Activated CD4-positive, alpha-beta T cell treated with anti-CD3 and anti-CD28 coated beads, Interleukin-2, amount 10 ng/mL, durations not matched to agents 24 days and 14 days (primary cell): Measurements from ENCODE around the gene RPN1. TPM values are rescaled to one million over a fixed set of nuclear protein-coding genes. Genes with fewer than 3 reads are reported as not detected.

Experiments
- DNase-seq: peaks from one replicate; pipeline ENCODE4 v3.0.0; 2022
- H3K27ac Mint-ChIP-seq: one replicate; pipeline ENCODE4 v1.8.0; 2022; ENCODE audit warnings: mild to moderate bottlenecking, mixed read lengths
- H3K27me3 Mint-ChIP-seq: one replicate; pipeline ENCODE4 v1.8.0; 2022; ENCODE audit warnings: mixed read lengths
- H3K36me3 Mint-ChIP-seq: one replicate; pipeline ENCODE4 v1.8.0; 2022; ENCODE audit warnings: low read depth, mild to moderate bottlenecking, mixed read lengths
- H3K4me1 Mint-ChIP-seq: one replicate; pipeline ENCODE4 v1.8.0; 2021; ENCODE audit warnings: mixed read lengths
- H3K4me3 Mint-ChIP-seq: one replicate; pipeline ENCODE4 v1.8.0; 2022; ENCODE audit warnings: mild to moderate bottlenecking, moderate library complexity, mixed read lengths
- H3K9me3 Mint-ChIP-seq: one replicate; pipeline ENCODE4 v1.8.0; 2021; ENCODE audit warnings: mixed read lengths
- intact Hi-C: fragments of 100-400 bp; cut with micrococcal nuclease; formaldehyde crosslinking; loops from one replicate; pipeline ENCODE4 v1.15.1; 2023
- total RNA-seq: library from RNA; stranded (reverse); gene quantifications from 2 replicates; pipeline ENCODE4 v1.2.3, GENCODE V29; 2022

Gene RPN1
- total RNA-seq, 1 donor from 2014 or later = 194 TPM

DNA sequence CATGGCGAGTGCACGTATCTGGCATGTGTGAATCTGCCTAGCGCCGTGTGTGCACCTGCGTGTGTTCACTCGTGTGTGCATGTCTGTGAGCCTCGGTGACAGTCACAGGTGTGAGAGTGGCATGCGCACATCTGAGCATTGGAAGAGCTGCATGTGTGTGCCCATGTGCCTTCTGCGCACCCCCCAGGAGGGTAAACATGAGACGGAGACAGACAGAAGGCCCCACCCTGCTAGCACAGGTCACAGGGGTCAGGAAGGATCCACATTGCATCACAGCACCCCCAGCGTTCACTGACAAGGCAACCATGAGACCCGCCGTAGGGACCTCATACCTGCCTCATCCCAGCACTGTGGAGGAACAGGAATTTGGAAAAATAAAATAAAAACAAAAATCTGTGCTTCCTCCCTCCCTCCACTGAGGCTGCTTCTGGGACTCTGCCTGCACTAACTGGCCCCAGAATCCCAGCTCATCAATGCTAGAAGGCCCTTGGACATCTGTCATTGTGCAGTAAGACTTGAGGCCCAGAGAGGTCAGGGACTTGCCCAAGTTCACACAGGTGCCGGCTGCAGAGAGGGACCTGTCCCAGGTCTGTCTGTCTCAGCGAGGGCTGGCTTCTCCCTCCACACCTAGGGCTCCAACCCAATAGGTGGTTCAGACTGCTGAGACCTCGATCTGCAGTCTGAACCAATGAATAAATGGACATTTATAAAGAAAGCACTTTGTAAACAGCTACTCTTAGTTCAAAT, 37.4 kb downstream of the RPN1 start:
- DNase-seq = no peak
- H3K36me3 Mint-ChIP-seq = peaks cover 7% of the 10 kb centered on the region
- no peak overlapping the region for H3K27ac Mint-ChIP-seq
- peaks cover 7% of the 10 kb centered on the region for H3K4me1 Mint-ChIP-seq
- intact Hi-C loops = no loop called here
- H3K4me3 Mint-ChIP-seq = no peak overlapping the region
- no peaks in the 10 kb centered on the region for H3K9me3 Mint-ChIP-seq
- H3K27me3 Mint-ChIP-seq = no peaks in the 10 kb centered on the region

DNA sequence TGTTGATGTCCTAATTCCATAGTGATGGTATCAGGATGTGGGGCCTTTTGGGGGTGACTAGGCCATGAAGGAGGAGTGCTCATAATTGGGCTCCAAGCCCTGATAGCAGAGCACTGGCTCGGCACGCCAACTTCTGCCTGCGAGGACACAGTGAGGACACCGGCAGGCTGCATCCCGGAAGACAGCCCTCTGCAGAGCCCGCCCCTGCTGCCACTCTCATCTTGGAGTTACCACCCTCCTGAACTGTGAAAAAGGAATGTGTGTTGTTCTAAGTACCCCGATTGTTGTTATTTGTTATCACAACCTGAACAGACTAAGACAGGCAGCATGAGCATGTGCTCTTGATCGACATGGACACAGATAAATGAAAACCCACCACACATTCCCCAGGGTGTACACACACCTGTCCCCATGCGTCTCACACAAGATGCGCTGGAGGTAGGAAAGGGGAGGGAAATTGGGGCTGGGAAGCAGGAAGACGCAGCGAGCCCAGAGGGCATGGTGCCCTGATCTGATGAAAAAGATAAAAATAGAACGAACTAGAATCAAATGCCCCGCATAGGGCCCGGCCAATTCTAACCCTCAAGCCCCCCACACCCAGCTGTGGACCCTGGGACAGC, 40.1 kb downstream of the RPN1 start:
- Mint-ChIP-seq H3K27ac (no peak overlapping the region), H3K27me3 (peaks cover 10% of the 10 kb centered on the region), H3K4me1 (no peaks in the 10 kb centered on the region), H3K9me3 (no peaks in the 10 kb centered on the region), H3K4me3 (no peak overlapping the region), H3K36me3 (peaks cover 2% of the 10 kb centered on the region)
- no peak for DNase-seq
- intact Hi-C loops = no loop called here

DNA sequence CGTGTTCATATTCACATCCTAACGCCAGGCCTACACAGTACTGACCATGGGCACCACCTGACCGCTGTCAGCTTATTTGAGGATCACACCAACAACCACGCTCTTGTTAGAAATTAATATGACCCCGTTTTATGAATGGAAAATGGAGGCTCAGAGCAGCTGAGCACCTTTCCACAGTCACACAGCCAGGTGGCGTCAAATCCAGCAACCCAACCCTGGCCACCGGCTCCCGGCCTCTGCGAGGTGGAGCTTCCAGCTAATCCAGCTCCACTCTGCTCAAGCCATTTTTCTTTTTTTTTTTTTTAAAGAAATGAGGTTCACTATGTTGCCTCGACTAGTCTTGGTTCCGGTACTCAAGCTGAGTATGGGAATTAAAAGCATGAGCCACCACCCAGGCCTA, 41.3 kb downstream of the RPN1 start:
- Mint-ChIP-seq H3K9me3 (no peaks in the 10 kb centered on the region), H3K4me1 (no peaks in the 10 kb centered on the region), H3K27me3 (peaks cover 10% of the 10 kb centered on the region), H3K27ac (no peak overlapping the region), H3K36me3 (peaks cover 2% of the 10 kb centered on the region), H3K4me3 (no peak overlapping the region)
- intact Hi-C loops = loop anchor here (2.0 to 10.0 kb wide), 3 partner anchors 37 to 534 kb away; no protein-coding TSS in a partner anchor
- DNase-seq = no peak

DNA sequence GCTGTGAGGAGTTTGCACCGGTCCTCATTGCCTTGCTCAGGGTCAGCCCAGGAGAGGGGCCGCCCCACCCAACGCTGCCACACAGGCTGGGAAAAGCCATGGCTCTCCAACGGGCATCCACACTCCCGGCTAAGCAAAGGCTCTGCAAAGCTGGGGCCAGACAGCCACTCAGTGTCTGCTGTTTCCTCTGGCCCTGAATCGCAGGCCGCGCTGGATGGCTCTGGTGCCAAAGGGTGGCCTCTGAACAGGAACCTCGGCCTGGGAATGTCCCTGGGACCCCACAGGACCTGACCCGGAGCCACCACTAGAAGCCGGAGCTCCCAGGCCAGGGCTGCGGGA, 42.9 kb downstream of the RPN1 start:
- H3K9me3 Mint-ChIP-seq = no peaks in the 10 kb centered on the region
- no peak overlapping the region for H3K27ac Mint-ChIP-seq
- DNase-seq = no peak
- H3K36me3 Mint-ChIP-seq = peaks cover 2% of the 10 kb centered on the region
- no peaks in the 10 kb centered on the region for H3K4me1 Mint-ChIP-seq
- no peak overlapping the region for H3K4me3 Mint-ChIP-seq
- intact Hi-C loops = loop anchor here (1.0 to 10.0 kb wide), 4 partner anchors 35 to 533 kb away; no protein-coding TSS in a partner anchor
- H3K27me3 Mint-ChIP-seq = peaks cover 10% of the 10 kb centered on the region

DNA sequence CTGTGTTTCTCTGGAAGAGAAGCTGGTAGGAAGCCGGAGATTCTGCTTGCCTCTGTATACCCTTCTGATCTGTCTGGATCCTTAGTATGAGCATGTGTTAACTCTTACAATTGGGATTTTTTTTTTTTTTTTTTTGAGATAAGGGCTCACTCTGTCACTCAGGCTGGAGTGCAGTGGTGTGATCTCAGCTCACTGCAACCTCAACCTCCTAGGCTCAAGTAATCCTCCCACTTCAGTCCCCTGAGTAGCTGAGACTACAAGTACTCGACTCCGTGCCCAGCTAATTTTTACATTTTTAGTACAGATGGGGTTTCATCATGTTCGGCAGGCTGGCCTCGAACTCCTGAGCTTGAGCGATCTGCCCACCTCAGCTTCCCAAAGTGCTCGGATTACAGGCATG, 44.5 kb downstream of the RPN1 start:
- no peak for DNase-seq
- no peak overlapping the region for H3K27ac Mint-ChIP-seq
- no peaks in the 10 kb centered on the region for H3K9me3 Mint-ChIP-seq
- intact Hi-C loops = loop anchor here (5.0 to 10.0 kb wide), 2 partner anchors 34 to 531 kb away; no protein-coding TSS in a partner anchor
- no peak overlapping the region for H3K4me3 Mint-ChIP-seq
- H3K27me3 Mint-ChIP-seq = peaks cover 10% of the 10 kb centered on the region
- H3K36me3 Mint-ChIP-seq = no peaks in the 10 kb centered on the region
- H3K4me1 Mint-ChIP-seq = no peaks in the 10 kb centered on the region

DNA sequence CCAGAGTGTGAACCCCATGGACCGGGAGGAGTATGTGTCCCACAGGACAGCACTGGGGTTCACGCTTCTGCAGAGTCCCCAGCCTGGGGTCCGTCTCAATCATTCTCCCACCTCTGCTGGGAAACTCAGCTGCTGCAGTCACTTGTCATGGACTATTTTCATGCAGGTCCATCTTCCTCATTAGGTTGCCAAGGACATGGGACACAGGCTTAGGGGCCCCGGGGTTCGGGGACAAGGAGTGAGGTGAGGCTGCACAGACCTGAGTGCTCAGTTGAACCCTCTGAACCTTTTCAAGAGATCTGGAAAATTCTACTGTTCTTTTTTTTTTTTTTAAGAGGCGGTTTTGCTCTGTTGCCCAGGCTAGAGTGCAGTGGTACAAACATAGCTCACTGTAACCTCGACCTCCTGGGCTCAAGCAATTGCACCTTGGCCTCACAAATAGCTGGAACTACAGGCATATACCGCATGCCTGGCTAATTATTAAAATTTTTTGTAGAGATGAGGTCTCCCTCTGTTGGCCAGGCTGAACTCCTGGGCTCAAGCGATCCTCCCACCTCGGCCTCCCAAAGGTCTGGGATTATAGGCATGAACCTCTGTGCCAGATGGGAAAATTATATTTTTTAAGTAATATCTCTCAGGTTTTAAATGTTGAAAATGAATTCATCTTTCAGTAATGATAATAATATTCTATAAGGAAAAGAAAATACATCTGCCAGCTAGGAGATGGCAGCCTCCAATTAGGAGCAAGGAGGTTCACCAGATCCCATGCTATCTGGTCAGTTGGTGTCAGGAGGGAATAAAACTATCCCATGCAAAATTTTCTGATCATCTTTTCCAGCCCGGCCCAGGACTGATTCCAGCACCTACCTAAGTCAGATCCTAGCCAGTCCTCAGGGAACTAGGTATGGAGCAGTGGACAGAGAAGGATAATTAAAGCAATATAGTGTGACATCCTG, 45.2 kb downstream of the RPN1 start:
- H3K9me3 Mint-ChIP-seq = no peaks in the 10 kb centered on the region
- DNase-seq = no peak
- no peak overlapping the region for H3K4me3 Mint-ChIP-seq
- H3K4me1 Mint-ChIP-seq = no peaks in the 10 kb centered on the region
- H3K27me3 Mint-ChIP-seq = peaks cover 10% of the 10 kb centered on the region
- H3K36me3 Mint-ChIP-seq = no peaks in the 10 kb centered on the region
- no peak overlapping the region for H3K27ac Mint-ChIP-seq
- intact Hi-C loops = loop anchor here (5.0 to 10.0 kb wide), 2 partner anchors 33 to 531 kb away; no protein-coding TSS in a partner anchor

DNA sequence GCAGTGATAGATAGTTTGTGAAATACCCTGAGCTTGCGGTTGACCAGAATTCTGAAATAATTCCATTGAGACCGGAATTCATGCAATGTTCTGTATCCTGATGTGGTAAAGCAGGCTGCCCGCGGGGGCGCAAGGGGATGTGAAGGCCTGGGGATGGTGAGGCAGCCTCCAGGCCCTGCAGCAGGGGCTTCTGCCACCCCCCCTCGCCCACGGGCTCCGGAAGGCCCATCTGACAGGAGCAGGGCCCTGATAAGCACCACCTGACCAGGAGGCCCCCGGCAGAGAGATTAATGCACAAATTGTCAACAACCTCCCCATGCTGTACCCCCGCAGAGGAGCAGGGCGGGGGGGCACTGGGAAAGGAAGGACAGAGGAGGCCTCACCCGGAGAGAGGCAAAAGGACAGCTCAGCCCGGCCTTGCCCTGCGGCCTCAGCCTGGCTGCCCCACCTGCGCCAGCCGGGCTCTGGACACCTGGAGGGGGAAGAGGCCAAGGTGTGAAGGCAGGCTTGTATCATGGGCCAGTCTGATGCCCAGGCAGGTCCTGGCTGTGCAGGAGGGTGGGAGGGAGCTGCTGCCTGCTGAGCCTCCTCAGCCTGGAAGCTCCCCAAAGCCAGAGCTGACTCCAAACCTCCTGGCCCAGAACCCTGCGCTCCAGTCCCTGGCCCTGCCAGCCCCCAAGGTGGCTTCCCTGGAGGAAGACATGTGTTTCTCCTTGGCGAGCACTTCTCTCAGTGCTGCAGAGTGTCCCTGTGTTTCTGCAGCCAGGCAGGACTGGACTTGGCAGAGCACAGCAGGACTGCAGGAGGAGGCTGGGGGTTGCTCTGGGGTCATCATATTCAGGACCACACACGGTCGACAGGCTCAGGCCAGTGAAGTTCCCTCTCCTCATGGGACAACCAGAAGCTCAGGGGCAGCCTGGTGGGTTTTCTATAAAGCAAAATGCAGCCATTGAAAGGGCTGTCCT, 46.5 kb downstream of the RPN1 start:
- H3K9me3 Mint-ChIP-seq = no peaks in the 10 kb centered on the region
- no peaks in the 10 kb centered on the region for H3K36me3 Mint-ChIP-seq
- intact Hi-C loops = loop anchor here (10.0 kb wide), 1 partner anchor 529 kb away; no protein-coding TSS in a partner anchor
- no peak overlapping the region for H3K27ac Mint-ChIP-seq
- H3K4me1 Mint-ChIP-seq = no peaks in the 10 kb centered on the region
- H3K4me3 Mint-ChIP-seq = no peak overlapping the region
- DNase-seq = no peak
- peaks cover 10% of the 10 kb centered on the region for H3K27me3 Mint-ChIP-seq

DNA sequence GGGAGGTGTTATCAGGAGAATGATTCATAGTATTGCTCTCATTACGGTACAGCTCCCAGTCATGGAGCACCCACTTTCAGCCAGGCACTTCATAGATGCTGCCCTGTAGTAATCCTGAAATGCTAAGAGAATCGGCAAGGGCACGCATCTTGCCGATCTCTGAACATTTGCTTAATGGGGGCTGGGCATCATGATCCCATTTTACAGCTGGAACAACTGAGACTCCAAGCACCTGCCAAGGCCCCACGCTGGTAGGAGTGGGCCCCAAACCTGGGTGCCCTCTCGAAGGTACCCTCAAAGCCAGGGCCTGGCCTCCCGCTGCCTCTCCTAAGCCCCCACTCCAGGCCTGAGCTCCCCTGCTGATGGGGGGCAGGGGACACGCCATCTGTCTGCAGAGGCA, 47.3 kb downstream of the RPN1 start:
- H3K4me1 Mint-ChIP-seq = no peaks in the 10 kb centered on the region
- H3K27ac Mint-ChIP-seq = no peak overlapping the region
- no peak overlapping the region for H3K4me3 Mint-ChIP-seq
- H3K36me3 Mint-ChIP-seq = no peaks in the 10 kb centered on the region
- peaks cover 10% of the 10 kb centered on the region for H3K27me3 Mint-ChIP-seq
- DNase-seq = no peak
- H3K9me3 Mint-ChIP-seq = no peaks in the 10 kb centered on the region
- intact Hi-C loops = loop anchor here (10.0 kb wide), 1 partner anchor 529 kb away; no protein-coding TSS in a partner anchor

DNA sequence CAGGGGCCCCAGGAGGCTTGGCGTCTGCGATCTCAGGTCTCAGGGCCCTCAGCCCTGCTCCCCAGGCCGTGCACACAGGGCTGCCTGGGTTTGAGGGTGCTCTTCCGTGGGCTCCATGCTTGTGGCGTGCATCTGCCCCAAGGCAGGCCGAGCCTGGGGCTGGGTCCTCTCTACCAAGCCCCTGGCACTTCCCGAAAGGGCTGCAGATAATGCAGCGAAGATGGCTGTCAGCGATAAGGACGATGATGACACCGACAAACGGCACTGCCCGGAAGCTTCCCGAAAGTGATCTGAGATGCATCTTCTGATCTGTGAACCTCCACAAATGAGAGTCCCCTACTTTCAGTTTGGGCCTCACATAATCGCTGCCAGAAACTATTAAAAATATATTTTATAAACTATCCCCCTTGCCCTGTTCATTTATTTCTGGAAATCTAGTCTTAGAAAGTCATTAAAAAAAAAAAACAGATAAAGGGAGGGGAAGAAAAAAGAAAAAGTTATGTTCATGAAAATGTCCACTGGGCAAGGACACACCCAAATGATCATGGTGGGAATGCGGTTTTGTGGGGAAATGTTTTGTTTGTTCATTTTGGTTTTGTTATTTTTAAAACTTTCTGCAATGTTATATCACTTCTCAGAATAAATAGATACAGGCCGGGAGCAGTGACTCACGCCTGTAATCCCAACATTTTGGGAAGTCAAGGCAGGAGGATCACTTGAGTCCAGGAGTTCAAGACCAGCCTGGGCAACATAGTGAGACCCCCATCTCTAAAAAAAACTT, 51.5 kb downstream of the RPN1 start:
- Mint-ChIP-seq H3K36me3 (no peaks in the 10 kb centered on the region), H3K27ac (no peak overlapping the region), H3K4me3 (no peak overlapping the region), H3K4me1 (peaks cover 9% of the 10 kb centered on the region), H3K27me3 (no peaks in the 10 kb centered on the region), H3K9me3 (no peaks in the 10 kb centered on the region)
- no peak for DNase-seq
- intact Hi-C loops = no loop called here

DNA sequence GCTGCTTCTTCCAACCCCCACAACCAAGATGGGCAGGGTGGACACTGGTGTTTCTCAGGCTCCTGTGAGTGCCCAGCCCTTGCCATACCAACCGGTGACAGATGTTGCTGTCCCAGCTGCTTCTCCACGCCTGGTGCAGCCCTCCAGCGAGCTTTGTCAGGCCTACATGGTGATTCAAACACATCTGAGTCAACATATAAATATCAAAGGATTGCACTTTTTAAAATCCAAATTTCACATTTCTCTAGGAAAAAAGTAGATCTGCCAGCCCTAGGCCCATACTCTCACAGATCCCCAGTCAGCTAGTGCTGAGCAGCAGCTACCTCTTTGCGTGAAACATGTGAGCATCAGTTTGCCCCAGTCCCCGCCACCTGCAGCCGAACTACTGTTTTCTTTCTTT, 52.7 kb downstream of the RPN1 start:
- Mint-ChIP-seq H3K9me3 (no peaks in the 10 kb centered on the region), H3K4me1 (peaks cover 9% of the 10 kb centered on the region), H3K27me3 (no peaks in the 10 kb centered on the region), H3K4me3 (no peak overlapping the region), H3K27ac (no peak overlapping the region), H3K36me3 (no peaks in the 10 kb centered on the region)
- DNase-seq = no peak
- intact Hi-C loops = no loop called here

DNA sequence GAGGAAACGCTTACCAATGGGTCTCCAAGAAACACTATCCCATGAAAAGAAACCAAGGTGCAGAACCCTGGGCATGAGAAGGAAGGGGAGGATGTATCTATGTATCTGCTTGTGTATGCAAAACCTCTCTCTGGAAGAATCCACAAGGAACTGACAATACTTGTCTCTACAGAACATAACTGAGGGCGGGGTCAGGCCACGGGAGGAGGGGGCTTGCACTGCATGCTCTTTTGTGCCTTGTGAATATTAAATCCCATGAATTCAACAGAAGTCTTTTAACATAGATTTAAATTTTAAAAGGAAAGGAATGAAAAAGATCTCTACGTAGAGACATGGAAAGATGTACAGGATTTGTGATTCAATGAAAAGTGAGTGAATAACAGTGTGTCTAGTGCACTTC, 57.8 kb downstream of the RPN1 start:
- DNase-seq = no peak
- Mint-ChIP-seq H3K27me3 (no peaks in the 10 kb centered on the region), H3K4me3 (no peak overlapping the region), H3K4me1 (peaks cover 13% of the 10 kb centered on the region), H3K27ac (no peak overlapping the region), H3K9me3 (no peaks in the 10 kb centered on the region), H3K36me3 (no peaks in the 10 kb centered on the region)
- intact Hi-C loops = no loop called here

DNA sequence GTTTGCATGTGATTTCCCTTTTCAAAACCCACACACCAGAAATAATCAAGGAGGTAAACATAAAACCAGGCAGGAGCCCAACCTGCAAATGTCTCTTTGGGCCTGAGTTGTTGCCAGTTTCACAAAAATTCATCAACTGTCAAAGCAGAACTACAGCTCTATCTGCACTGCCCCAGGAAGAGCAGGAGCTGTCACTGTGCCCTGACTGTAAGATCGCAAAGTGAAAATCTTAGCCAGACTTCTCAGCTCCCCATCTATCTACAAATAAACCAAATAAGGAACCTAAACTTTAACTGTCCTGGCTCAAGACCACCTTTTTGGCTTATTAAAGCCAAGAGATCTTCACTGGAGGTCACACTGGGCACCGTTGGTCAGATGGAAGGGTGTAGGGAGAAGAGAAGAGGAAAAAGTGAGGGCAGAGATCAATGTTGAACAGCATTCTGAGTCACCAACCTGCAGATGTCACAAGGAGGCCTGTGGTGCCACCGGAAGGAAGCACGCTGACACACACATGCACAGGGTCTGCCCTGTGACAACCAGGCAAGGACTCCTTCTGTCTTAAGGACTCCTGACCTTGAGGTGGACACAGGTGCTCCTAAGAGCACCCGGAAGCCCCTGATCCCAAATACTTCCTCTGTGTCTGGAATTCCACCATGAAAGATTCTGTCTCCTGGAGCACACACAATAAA, 58.7 kb downstream of the RPN1 start:
- Mint-ChIP-seq H3K27ac (peak overlapping the region; percentile 2), H3K4me3 (no peak overlapping the region)
- no peak for DNase-seq

More for the DNA sequence above, 58.7 kb downstream of the RPN1 start:
- H3K4me1 Mint-ChIP-seq = peaks cover 13% of the 10 kb centered on the region
- intact Hi-C loops = no loop called here
- H3K36me3 Mint-ChIP-seq = no peaks in the 10 kb centered on the region
- no peaks in the 10 kb centered on the region for H3K9me3 Mint-ChIP-seq
- H3K27me3 Mint-ChIP-seq = no peaks in the 10 kb centered on the region
